Spleen (tissue), 7 donors: ENCODE results near the gene DDX52.

Experiments used
- CTCF ChIP-seq, 11 experiments: fragments of 200-600 bp in 7 of 11; fragments of 450-650 bp in 4 of 11; sonication (generic) in 4 of 11; IDR thresholded peaks in 8 of 11; conservative IDR thresholded peaks in 3 of 11; 1 replicate in 7 of 11; 2 replicates in 4 of 11; pipeline versions ENCODE4 v1.4.0 to v1.8.0; 2016 to 2021; ENCODE audit warnings: antibody characterized with exemption in 11 of 11, inconsistent platforms in 4 of 11, mild to moderate bottlenecking in 1 of 11
- POLR2AphosphoS5 ChIP-seq, 3 donors: sonication (generic); formaldehyde crosslinking; IDR thresholded peaks; one replicate each; pipeline ENCODE4 v1.5.1; 2017; ENCODE audit warnings: antibody characterized with exemption in 3 of 3
- donor health status: DM: no; HTN: no; CAD: no; lungs with moderate emphysema.
- donor health status: DM: no; HTN: no; CAD: no.
- donor health status: DM: no; HTN: no; CAD: no.

- peak; percentile 7 to 76 (median 63) for TF ChIP-seq CTCF (IDR thresholded peaks at IDR 0.05 in 8 of 11, conservative IDR thresholded peaks at IDR 0.05 in 3 of 11)
- TF ChIP-seq POLR2AphosphoS5 (IDR thresholded peaks at IDR 0.05), result peak; percentile 98 to 99 (median 99)
These were observed 33.8 kb downstream of the DDX52 start, which contains the start of gene SYNRG for GRCh38 chr17:37609170-37610040.
